ENCODE results near the gene EEFSEC.

The EEFSEC gene

DNA sequence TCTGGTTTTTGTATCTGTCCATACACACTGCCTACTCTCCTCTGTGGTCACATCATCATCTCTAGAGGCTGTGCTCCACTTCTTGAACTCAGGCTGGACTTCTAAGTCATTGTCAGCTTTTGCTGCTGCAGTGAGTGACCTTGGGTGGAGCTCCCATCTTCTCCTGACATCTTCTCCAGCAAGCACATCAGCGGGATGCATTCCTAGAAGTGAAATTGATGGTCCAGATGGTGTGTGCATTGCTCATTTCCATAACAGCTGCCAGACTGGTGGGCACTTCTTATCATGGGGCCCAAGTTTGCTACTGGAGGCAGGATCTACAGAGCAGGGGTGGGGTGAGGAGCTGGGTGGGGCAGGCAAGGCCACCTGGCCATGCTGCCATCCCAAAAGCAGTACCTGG lies 203.5 kb downstream of the EEFSEC start:
- no peak for DNase-seq

GRCh38 chr3:128357538-128357937 lies 204.3 kb downstream of the EEFSEC start:
- DNase-seq: no peak

- no peak for DNase-seq
These were observed 205.0 kb downstream of the EEFSEC start for GRCh38 chr3:128358156-128358895.

GRCh38 chr3:128359060-128359664 lies 205.9 kb downstream of the EEFSEC start:
- no peak for DNase-seq

- no peak for DNase-seq
These were observed 206.8 kb downstream of the EEFSEC start for GRCh38 chr3:128359846-128360642.

DNA sequence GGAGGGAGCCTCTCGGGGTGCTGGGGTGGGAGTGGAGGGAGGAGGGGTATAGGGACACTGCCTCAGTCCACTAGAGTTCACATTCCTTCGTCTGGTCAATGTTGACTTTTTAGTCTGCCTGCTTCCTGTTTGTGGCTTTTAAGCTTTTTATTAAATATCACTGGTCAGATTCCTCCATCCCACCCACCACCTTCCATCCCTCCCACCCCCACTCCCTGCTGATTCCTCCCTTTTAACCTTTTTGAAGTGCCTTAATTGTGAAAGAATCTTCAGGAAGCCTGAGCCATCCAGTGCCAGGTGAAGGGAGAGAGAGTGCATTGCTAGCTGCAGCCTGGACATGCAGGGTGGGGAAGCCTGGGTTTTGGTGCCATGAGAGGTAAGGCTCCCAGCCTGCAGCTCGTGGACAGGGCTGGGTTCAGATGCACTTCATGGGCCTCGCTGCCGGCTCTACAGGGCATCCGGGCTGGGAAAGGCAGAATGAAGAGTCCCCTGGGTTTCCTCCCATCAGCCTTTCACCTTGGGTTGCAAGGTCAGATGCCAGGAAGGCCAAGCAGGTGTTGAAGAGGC lies 207.5 kb downstream of the EEFSEC start:
- no peak for DNase-seq

DNA sequence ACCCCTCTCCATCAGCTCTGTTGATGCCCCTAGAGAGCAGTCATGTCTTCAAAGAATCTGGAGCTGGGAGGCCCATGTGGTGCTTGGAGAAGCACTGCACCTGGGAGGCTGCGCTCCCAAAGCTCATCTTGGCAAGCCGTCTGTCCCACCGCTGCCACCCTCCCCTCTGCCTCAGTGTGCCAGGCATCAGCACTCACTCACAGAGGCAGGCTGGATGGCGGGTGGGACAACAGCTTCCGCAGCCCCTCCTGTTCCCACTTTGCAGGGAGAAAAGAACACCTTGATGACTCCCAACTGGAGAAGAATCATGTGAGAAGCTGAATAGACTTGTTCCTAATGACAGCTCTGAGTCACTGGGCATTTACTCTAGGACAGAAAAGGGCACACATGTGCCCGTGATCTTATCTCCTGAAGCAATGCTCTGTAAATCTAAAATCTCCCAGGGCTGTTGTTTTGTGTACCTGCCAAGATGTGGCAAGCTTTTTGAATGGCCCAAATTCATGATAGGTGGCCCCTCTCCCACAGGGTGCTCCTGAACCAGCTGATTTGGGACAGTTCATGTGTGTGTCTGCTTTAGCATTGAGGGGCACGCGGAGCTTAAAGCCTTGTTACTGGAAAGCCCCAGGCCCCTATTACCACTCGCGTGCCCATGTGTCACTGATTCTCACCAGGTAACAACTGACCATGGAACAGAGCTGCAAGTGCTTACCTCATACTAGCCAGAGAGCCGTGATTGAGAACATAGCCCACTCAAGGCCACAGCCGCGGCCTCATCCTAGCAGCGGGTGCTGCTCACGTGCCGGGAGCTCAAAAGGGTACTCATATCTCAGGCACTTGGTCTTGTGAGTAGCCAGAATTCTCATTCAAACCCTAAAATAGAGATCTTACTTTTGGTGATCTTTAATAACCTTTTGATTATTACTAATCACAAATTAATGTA lies 209.0 kb downstream of the EEFSEC start:
- DNase-seq: no peak

GRCh38 chr3:128364291-128364690 lies 211.0 kb downstream of the EEFSEC start:
- DNase-seq: no peak

DNA sequence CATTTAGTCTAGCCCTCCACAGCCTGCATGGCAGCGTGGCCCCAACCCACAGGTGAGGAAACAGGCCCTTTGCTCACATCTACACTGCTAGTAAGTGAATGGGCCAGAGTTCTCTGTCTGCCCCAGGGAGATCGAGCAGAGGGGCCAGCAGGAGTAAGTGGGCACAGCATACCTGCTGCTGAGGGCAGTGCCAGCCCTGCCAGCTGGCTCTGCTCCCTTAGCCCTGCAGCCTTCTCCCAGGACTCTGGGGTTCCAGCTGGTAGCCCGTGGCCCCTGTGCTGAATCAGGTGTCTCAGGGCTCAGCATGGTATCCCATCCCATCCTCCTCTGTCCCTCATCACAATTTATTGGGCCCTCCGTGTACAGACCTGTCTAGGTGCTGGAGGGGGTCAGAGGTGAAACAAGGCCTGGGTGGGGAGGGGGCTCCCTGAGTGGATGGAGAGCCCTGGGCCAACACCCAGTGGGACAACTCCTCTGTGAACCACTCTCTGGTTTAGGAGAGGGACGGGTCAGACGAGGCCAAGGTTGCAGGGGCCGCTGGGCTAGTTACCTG lies 211.6 kb downstream of the EEFSEC start:
- DNase-seq: no peak

- DNase-seq: no peak
These were observed 212.9 kb downstream of the EEFSEC start for GRCh38 chr3:128366136-128366535.

DNA sequence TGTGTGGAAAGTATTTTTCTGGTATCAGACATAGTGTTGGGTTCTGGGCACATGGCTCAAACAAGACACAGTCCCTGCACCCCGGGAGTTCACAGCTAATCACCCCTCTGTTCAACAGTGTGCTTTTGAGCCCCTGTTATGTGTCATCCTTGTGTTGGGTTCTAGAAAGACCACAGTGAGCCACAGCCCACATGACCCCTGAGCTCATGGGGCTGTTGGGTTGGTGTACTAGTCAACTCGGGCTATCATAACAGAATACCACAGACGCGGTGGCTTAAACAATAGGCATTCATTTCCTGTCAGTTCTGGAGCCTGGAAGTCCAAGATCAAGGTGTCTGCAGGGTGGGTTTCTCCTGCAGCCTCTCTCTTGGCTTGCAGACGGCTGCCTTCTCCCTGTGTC lies 213.4 kb downstream of the EEFSEC start:
- no peak for DNase-seq

DNA sequence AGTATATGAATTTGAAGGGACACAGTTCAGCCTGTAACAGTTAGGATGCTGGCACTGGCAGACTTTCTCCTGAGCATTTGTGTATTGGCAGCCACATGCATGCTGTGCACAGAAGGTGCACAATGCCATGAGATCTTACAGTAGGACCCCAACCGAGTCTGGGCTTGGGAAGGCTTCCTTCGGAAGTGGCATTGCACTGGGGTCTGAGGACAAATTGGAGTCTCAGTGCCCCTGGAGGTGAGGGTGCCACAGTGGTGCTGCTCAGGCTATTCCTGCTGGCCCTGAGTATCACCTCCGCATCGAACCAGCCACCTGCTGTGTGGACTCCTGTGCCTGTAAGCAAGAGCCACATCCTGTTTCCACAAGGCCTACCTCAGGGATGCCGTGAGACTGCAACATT lies 213.9 kb downstream of the EEFSEC start:
- DNase-seq: no peak

GRCh38 chr3:128367761-128368160 lies 214.5 kb downstream of the EEFSEC start:
- DNase-seq: no peak

DNA sequence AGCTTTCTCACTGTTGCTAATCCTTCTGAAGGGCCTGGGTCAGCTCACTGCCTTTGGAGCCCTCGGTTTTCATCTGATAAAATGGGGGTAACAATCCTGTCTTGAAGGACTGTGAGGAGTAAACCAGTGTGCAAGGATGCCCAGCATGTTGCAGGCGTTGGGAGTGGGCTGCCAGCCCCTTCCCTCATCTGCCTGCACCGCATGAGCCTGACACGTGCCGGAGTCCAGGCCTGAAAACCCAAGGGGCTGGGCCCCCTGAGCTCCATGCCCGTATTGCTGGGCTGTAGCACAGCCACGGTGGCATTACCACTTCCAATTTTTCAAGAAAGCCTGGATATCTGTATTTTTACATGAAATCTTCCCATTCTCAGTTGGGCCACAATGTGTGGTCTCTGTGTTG lies 215.3 kb downstream of the EEFSEC start:
- no peak for DNase-seq

- DNase-seq: no peak
These were observed 215.9 kb downstream of the EEFSEC start for GRCh38 chr3:128369121-128369703.

GRCh38 chr3:128369881-128370642 lies 216.8 kb downstream of the EEFSEC start:
- no peak for DNase-seq

DNA sequence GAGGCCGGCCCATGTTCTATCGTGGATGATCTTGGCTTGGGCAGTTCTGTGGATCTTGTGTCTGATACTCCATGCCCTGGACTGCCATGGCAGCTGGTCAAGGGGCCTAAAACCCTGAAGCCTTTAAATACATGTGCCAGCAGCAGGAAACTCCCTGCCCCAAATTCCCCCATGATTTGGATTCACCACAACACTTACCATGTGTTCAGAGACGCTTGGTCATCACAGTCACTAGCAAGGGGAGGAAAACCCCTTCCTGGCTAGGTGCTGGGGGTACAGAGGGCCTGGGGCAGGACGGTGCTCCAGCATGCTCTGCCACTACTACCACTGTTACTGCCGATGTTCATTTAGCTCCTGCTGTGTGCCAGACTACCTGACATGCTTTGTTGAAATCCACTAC lies 219.0 kb downstream of the EEFSEC start:
- no peak for DNase-seq

GRCh38 chr3:128372707-128373533 lies 219.6 kb downstream of the EEFSEC start:
- DNase-seq: no peak

- no peak for DNase-seq
These were observed 221.6 kb downstream of the EEFSEC start for GRCh38 chr3:128374746-128375445.

Data from activated T-cell treated with anti-CD3 and anti-CD28 coated beads for 4 hours (primary cell).